NCI-H2081 treated with DMSO at 0.1 percent for 48 hours (cell line): ENCODE data around the gene RYR3.

Experiments used
- DNase-seq: peaks from one replicate; lab custom pipeline; 2025; lab: John Stamatoyannopoulos, UW

The RYR3 gene

GRCh38 chr15:33451385-33451784 is 140.6 kb downstream of the RYR3 start:
- no peak for DNase-seq

GRCh38 chr15:33453761-33454160 is 143.0 kb downstream of the RYR3 start:
- DNase-seq: no peak

GRCh38 chr15:33454346-33454745 is 143.6 kb downstream of the RYR3 start:
- DNase-seq: no peak

- no peak for DNase-seq
Measured at GRCh38 chr15:33454996-33455395, 144.2 kb downstream of the RYR3 start.

GRCh38 chr15:33458421-33458820 is 147.7 kb downstream of the RYR3 start:
- DNase-seq: no peak

- no peak for DNase-seq
Measured at GRCh38 chr15:33460166-33460805, 149.5 kb downstream of the RYR3 start.

- DNase-seq: no peak
Measured at GRCh38 chr15:33461671-33462070, 150.9 kb downstream of the RYR3 start.

GRCh38 chr15:33467146-33467815 is 156.5 kb downstream of the RYR3 start:
- no peak for DNase-seq

- DNase-seq: no peak
Measured at GRCh38 chr15:33467816-33468163, 157.0 kb downstream of the RYR3 start.

GRCh38 chr15:33468740-33469139 is 158.0 kb downstream of the RYR3 start:
- DNase-seq: no peak

GRCh38 chr15:33473005-33473404 is 162.2 kb downstream of the RYR3 start:
- no peak for DNase-seq

- DNase-seq: no peak
Measured at GRCh38 chr15:33473714-33474113, 162.9 kb downstream of the RYR3 start.

- no peak for DNase-seq
Measured at GRCh38 chr15:33476076-33476475, 165.3 kb downstream of the RYR3 start.

GRCh38 chr15:33476908-33477307 is 166.1 kb downstream of the RYR3 start:
- DNase-seq: no peak

GRCh38 chr15:33489335-33489734 is 178.6 kb downstream of the RYR3 start:
- DNase-seq: no peak

GRCh38 chr15:33490703-33491102 is 179.9 kb downstream of the RYR3 start:
- DNase-seq: no peak

- no peak for DNase-seq
Measured at GRCh38 chr15:33492434-33493052, 181.8 kb downstream of the RYR3 start.

- no peak for DNase-seq
Measured at GRCh38 chr15:33494306-33494705, 183.5 kb downstream of the RYR3 start.

GRCh38 chr15:33500432-33501195 is 189.8 kb downstream of the RYR3 start:
- no peak for DNase-seq

- DNase-seq: no peak
Measured at GRCh38 chr15:33503681-33504080, 192.9 kb downstream of the RYR3 start.

- DNase-seq: no peak
Measured at GRCh38 chr15:33506781-33507296, 196.1 kb downstream of the RYR3 start.

- DNase-seq: no peak
Measured at GRCh38 chr15:33508703-33509102, 197.9 kb downstream of the RYR3 start.

GRCh38 chr15:33515121-33515520 is 204.4 kb downstream of the RYR3 start:
- DNase-seq: no peak
